SK-N-MC (cell line): Measurements from ENCODE around the gene SLC39A11.

Experiments used
- EZH2 ChIP-seq: fragments of 200-600 bp; sonication (generic); IDR thresholded peaks from one replicate; pipeline ENCODE4 v1.6.1; 2017; ENCODE audit warnings: antibody characterized with exemption
- FOXP2 ChIP-seq: optimal IDR thresholded peaks from 2 replicates; pipeline ENCODE3; 2011; ENCODE audit warnings: mild to moderate bottlenecking, moderate library complexity; ENCODE audit not compliant: insufficient read depth; ENCODE audit errors: extremely low read length, control extremely low read depth

DNA sequence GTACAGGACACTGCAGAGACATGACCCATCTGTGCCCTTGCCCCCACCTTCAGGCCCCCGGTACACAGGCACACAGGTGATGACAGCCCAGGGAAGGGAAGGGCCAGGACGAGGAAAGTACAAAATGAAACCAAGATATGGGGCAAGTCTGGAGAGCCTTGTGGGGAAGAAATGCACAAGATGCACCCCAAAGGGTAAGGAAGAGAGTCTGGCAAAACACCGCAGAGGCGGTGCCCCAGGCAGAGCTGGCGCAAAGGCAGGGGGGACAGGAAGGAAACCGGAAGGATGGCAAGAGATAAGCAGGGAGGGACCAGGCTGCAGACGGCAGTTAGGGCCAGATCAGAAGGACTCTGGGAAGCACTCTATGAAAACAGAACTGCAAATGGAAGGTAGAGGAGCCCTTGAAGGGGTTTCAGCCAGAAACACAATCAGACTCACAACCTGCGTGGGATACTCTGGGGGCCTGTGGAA lies 81.4 kb downstream of the SLC39A11 start:
- no peak for TF ChIP-seq EZH2
- no peak for TF ChIP-seq FOXP2
